ENCODE data around the gene KCNT2.

The KCNT2 gene

DNA sequence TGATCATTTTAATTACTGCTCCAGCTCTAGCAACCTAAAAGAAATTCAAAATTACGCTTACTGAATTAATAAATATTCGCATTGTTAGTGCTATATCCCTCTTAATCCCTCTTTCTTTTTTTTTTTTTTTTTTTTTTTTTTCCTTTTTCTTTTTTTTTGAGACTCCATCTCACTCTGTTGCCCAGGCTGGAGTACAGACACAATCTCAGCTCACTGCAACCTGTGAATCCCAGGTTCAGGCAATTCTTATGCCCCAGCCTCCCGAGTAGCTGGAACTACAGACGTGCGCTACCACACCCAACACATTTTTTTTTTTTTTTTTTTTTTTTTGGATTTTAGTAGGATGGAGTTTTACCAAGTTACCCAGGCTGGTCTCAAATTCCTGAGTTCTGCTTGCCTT lies 157.1 kb downstream of the KCNT2 start:
- in situ Hi-C loops (cut with MboI; ENCODE audit: low sequenced_read_pairs) = no loop called here

DNA sequence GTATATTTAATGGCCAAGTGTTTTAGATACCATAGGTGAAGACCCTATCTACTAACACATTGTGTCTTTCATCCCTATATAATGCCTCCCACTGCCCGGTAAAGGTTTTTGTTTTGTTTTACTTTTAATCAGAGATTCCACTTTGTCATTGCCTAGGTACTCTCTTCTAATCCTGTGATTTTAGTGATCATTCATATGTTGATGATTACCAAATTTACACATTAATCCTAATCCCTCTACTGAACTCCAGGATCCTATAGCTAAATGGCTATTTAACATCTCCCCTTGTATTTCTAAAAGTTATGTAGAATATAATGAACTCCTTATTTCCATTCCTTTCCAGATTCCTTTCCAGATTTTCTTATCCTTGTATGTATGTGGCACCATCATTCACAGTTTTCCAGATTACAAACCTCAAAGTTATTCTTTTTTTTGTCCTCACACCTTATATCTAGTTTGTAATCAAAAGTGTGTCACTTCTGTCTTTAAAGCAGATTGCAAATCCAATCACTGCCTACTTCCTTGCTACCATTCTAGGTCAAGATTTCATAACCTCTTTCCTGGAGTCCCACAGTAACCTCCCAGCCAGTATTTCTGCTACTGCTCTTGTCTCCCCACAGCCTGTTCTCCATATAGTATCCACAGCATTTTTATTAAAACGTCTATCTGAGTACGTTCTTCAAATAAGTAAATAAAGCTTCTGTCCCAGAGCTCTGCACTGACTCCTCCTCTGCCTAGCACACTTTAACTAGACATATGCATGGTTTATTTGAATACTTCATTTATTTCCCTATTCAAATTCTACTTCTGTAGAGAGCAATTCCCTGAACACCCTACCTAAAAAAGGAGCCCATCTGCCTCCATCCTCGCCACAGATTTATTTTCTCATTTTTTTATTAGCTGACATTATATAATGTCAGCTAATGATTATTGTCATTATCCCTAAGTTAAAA lies 157.8 kb downstream of the KCNT2 start:
- in situ Hi-C loops (cut with MboI; ENCODE audit: low sequenced_read_pairs) = no loop called here

DNA sequence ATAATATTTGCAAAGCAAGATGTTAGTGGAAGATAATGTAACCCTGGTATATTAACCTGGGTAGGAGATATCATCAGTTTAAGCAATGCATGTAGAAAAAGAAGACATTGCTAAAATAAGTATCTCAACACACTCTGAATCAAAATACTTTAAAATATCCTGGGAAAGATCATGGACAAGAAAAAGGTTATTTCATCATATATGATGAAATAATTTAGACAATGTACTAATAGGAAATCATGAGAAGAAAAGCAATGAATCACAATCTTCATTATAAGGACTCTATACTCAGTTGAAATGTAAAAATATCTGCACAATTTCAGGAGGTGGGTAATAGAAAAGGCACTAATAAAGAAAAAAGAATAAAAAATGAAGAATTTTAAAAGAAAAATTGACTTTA lies 158.8 kb downstream of the KCNT2 start:
- in situ Hi-C loops (cut with MboI; ENCODE audit: low sequenced_read_pairs) = no loop called here

DNA sequence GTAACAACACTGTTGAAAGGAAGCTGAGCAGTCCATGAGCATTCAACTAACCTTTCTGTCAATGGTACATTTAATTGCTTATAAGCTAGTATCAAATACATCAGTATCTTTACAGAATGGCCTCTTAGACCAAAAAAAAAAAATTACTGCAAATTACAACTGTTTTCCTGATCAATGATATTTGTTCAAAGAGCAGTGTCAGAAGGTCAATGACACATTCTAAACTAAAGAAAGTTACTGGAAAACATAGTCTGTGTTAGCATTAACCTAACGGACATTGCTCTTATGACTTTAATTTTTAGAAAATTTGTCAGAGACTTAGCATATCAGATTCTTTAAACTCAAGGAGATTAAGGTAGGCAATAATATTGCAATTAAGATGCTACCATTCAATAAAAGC lies 162.5 kb downstream of the KCNT2 start:
- in situ Hi-C loops (cut with MboI; ENCODE audit: low sequenced_read_pairs) = no loop called here

DNA sequence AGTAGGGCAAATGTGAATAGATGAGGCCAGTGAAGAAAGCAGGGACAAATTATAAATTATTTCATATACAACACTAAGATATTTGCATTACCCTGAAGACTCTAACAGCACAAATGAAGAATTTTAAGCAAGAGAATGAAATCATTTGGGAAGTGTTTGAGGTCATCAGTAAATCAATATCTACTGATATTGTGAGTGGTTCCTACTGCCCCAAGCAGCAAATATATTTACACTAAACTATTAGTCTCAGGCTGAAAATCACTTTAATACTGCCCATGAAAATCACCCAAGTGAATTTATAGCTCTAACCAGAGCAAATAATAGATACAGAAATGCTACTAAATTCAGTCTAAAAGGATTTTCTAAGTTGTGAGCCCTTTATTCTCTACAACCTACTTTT lies 163.6 kb downstream of the KCNT2 start:
- in situ Hi-C loops (cut with MboI; ENCODE audit: low sequenced_read_pairs) = no loop called here

DNA sequence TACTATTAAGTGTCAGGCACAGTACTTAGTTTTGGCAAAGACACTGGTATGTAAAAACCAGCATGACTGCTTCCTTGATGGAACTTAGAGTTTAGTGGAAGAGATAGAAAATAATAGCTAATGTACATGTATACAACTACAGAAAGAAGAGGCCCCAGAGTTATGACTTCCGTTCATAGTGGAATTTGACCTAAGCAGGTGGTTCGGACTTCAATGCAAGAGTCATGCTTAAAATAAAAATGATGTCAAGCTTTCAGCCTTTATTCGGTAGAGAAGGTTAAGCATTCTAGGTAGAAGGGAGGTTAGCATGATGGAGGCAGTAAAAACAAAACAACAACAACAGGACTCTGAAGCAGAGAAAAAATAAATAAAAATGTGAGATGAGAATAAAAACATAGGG lies 165.9 kb downstream of the KCNT2 start:
- in situ Hi-C loops (cut with MboI; ENCODE audit: low sequenced_read_pairs) = no loop called here

DNA sequence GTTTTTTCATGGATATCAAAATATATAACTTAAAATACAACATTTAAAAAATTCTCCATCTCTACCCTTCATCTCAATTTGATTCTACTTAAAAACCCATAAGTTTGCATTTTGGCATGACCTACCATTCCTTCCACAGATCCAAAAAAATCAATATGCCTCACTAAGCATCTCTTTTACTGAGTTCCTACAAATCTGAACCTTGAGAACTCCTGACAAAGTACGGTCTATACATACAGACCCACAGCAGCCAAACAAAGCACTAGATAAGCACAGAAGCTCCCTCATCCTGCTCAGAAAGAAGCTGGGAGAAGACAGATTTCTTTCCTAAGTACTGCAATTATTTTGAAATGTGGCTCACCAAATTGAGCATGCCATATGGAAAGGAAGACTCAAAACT lies 167.5 kb downstream of the KCNT2 start:
- in situ Hi-C loops (cut with MboI; ENCODE audit: low sequenced_read_pairs) = no loop called here

DNA sequence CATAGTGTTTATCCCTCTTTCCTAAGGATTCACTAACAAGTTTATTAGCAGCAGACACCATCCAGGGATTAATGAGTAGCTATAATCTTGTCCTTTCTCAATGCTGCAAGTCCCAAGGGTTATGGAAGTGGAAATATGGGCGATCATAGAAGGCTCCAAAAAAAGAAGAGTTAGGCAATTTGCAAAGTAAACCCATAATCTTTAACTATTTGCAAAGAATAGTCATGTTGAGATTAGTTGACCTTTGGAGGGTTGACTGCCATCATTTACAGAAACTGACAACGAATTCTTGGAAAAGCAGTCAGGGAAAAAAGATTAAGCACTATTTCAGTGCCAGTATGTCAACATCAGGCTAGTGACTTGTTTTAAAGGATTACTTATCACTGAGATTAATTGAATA lies 169.9 kb downstream of the KCNT2 start:
- in situ Hi-C loops (cut with MboI; ENCODE audit: low sequenced_read_pairs) = no loop called here

DNA sequence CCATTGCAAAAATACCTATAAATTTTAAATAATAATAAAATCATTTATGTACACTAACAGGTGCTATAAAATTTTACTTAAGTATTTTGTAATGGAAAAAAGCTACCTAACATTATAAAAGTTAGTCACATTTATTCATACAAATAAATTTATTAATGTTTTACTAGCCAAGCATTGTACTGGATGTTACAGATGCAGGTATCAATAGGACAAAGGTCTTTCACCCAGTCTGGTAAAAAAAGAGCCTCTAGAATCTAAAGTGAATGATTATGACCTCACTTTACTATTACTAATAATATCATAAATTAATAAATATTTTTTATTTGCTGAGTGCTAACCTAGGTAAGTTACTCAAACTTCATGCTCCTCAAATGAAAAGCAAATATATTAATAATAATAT lies 170.6 kb downstream of the KCNT2 start:
- in situ Hi-C loops (cut with MboI; ENCODE audit: low sequenced_read_pairs) = no loop called here

DNA sequence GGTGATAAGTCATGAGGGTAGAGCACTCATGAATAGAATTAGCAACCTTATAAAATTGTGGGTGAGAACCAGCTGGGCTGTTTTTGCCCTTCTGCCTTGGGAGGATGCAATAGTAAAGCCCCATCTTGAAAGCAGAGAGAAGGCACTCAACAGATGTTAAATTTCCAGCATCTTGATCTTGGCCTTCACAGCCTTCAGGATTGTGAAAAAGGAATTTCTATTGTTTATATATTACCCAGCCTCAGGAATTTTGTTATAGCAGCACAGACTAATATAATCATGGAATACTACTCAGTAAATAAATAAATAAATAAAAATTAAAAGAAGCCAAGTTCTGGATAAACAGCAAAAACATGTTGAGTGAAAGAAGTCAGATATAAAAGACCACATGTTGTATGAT lies 175.2 kb downstream of the KCNT2 start:
- in situ Hi-C loops (cut with MboI; ENCODE audit: low sequenced_read_pairs) = no loop called here

DNA sequence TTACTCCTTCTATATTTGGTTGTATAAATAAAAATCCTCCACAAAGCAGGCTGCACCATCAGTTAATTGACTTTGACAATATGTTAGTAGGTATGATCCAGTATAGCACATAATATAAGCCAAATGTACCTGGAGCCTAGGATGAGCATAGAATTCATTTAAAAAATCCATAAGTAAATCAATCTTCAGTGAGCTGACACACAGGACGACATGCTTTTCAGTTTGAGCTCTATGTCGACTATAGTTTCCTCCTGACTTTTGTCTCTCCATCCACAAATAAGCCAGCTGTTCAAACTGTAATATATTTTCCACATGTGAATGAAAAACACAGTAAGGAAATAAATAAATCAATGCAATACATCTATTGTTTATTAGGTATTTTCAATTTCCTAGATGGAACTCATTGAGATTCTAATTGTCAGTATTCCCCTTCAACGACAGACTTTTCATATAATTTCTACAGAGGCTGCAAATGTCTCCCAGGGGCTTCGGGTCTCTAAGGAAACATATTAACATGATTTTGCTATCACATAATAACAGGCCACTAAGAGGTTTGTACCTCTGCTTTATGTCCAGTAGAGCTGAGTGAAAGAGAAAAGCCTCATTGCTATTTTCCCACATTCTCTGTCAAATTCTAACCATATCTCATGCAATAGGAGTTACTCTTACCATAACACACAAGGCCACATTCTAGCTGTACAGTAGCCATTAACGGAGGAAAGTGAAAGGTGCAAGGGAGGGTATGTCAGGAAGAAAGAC lies 180.1 kb downstream of the KCNT2 start:
- in situ Hi-C loops (cut with MboI; ENCODE audit: low sequenced_read_pairs) = no loop called here

DNA sequence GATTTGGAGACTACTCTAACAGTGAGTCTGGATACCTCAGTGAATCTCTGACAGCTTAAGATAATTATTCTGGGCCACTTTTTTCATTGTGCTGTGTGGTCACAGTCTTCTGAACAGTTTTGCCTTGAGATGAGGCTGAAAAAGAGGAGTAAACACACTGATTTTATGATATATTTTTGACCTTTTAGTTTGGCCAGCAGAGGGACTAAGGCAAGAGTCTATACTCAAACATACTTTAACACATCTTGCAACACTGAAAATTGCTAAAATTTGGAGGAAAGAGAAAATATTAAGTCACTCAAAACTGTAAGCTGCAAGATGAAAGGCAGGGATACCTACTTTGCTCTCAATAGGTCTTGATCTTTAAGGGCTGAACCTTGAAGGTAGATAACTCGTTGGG lies 182.7 kb downstream of the KCNT2 start:
- in situ Hi-C loops (cut with MboI; ENCODE audit: low sequenced_read_pairs) = no loop called here

DNA sequence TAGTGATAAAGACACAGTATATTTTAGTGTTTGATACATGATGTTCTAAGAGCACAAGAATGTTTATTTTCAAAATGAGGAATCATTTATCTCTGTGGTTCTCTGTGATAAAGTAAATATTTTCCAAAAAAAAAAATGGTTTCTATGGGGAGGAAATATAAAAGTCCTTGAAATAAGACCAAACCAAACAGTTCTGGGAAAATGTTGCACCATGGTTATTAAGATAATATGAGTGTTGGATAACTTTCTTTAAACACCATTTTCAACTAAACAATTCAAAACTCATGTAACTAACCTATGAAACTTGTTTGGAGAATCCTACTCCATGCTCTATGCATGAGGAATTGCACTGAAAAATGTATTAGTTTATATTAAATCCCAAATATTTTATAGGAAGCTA lies 184.6 kb downstream of the KCNT2 start:
- in situ Hi-C loops (cut with MboI; ENCODE audit: low sequenced_read_pairs) = no loop called here

DNA sequence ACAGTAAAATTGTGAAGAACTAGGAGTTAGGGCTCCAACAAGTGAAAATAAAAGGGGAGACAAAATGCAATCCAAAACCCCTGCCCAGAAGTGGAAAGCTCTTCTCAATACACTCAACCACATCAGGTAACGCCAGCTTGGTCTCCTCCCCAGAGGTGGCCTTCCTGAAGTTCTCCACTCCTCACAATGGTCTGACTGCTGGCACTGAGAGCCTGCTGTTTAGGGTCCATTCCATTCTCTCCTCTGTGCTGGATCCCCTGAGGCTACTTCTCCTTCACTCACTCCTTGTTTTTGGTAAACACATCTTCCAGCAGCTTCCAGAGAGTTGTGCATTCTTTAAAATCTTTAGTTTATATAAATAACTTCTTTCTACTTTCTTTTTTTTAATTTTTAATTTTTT lies 189.5 kb downstream of the KCNT2 start:
- in situ Hi-C loops (cut with MboI; ENCODE audit: low sequenced_read_pairs) = no loop called here

DNA sequence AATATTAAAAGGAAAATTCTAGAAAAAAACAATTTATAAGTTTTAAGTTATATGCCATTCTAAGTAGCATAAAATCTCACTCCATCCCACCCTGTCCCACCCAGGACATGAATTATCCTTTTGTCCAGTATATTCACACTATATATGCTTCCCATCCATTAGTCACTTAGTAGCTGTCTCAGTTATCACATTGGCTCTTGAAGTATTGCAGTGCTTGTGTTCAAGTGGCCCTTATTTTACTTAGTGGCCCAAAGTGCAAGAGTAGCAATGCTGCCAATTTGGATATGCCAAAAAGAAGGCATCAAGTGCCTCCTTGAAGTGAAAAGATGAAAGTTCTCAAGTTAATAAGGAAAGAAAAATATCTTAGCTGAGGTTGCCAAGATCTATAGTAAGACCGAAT lies 192.3 kb downstream of the KCNT2 start:
- in situ Hi-C loops (cut with MboI; ENCODE audit: low sequenced_read_pairs) = no loop called here

DNA sequence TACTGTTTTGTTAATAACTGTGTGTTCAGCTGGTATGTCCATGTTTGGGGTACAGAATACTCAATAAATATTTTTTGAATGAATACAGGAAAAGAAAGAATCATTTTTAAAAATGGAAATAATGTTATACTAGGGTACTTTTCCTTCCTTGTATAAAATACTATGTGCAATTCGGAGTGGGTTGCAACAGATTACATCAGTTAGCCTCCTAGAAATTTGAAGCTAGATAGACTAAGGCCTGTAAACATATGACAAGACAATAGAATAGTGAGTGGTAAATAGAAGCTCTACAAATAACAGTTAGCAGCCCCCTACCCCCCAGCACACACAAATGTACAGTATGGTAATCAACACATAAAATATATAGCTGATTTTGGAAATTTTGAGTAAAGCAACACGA lies 195.9 kb downstream of the KCNT2 start:
- in situ Hi-C loops (cut with MboI; ENCODE audit: low sequenced_read_pairs) = no loop called here

DNA sequence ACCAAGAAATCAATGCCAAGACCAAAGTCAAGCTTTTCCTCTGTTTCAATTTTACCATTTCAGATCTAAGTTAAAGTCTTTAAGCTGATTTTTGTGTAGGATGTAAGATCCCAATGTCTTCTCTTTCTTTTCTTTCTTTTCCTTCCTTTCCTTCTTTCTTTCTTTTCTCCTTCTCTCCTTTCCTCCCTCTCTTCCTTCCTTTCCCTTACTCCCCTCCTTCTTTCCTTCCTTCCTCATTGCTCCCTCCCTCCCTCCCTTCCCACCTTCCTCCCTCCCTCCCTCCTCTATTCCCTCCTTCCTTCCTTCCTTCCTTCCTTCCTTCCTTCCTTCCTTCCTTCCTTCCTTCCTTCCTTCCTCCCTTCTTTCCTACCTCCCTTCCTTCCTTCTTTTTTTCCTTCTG lies 197.5 kb downstream of the KCNT2 start:
- in situ Hi-C loops (cut with MboI; ENCODE audit: low sequenced_read_pairs) = no loop called here

DNA sequence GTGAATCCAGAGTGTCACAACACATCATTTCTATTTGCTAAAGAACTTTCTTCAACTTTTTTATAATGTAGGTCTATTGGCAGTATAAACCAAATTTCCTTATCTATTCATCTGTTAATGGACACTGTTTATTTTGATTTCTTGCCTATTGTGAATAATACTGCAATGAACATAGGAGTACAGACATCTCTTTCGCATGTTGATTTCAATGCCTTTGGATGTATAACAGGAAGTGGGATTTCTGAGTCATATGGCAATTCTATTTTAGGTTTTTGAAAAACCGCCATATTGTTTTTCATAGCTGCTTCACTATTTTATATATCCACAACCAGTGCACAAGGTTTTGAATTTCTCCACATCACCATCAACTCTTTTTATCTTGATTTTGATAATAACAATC lies 198.7 kb downstream of the KCNT2 start:
- in situ Hi-C loops (cut with MboI; ENCODE audit: low sequenced_read_pairs) = no loop called here

DNA sequence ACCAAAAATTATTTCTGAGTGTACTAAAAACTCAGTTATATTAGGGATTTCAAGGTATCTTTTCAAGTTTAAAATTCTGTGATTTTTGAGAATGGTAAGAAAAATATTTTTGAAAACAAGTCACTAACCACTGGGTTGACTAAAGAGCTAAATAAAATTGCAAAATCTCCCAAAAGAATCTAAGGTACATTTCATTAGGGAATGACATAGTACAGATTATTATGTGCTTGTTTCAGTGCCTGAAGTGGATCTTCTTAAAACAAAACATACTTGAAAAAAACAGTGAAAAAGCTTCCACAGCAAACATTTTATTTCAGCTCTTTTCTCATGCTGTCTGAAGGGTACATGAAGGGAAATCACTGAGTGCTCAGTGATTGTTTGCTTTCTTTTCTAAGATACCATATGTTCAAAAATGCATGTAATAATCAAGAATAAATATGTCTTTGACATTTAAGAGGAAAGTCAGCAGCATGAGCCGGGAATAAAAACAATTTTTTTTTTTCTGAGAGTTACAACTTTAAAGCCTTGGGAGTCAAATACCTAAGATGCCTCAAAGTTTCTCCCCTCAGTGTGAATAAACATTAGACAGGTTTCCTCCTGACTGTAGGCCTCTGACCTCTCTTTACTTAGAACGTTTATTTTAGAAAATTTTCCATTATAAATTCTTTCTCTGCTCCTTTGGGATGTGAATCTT lies 200.7 kb downstream of the KCNT2 start:
- in situ Hi-C loops (cut with MboI; ENCODE audit: low sequenced_read_pairs) = no loop called here

DNA sequence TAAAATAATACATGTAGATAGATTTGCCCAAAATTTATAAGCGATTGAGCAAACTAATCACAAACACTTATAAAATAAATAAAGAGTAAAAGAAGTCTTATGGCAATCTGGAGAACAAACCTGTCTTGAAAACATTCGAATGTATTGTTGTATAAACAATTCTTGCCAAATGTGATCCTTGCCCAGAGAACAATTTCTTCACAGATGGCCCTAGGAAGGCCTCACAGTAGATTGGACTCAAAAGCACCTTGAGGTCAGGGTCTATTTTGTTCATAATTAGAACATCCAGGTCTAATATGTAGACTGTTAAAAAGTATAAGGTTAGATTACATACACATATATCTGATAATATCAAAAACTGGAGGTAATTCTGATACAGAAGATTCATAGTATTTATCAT lies 202.4 kb downstream of the KCNT2 start:
- in situ Hi-C loops (cut with MboI; ENCODE audit: low sequenced_read_pairs) = no loop called here

DNA sequence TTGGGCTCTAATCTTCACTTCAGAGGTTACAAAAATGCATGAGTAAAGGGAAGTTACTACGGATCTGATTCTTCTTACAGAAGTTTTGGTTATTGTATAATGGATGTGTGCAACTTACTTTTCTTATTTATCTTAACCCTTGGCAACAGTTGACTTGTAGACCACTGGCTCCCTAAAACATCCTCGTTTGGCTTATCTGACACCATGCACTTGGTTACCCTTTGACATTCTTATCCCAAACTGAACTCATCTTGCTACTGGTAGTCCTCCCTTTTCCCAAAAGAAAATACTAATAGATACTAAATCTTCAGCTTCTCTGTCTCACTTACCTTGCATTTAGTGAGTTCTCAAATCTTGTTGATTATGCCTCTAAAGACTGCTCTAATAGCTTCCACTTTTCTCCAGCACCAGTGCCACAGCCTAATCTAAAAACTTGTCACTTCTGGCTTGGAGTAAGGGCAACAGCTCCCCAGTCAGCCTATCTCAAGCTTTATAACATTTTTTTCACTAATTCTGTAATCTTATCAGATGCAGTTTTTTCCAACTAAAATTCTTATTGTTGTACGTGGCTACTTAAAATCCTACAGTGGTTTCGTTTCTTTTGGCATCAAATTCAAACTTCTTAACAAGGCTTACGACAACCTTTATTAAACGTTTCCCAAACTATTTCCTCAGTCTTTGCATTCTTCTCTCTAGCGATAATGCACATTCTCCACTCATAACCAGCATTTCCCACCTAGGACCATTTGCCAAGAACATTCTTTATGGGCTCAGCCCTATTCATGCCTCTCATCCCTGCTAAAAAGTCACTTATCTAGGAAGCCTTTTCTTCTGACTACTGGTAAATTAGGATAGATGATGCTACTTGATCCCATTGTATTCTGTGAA lies 204.2 kb downstream of the KCNT2 start:
- in situ Hi-C loops (cut with MboI; ENCODE audit: low sequenced_read_pairs) = no loop called here

Data from hTERT RPE-1 (cell line).